Measurements from ENCODE around the gene SLC9C2. TPM values are rescaled to one million over a fixed set of nuclear protein-coding genes. Genes with fewer than 3 reads are reported as not detected.

Gene SLC9C2
- total RNA-seq, 4 donors from 2014 or later = 0.21 TPM; not detected in 3

DNA sequence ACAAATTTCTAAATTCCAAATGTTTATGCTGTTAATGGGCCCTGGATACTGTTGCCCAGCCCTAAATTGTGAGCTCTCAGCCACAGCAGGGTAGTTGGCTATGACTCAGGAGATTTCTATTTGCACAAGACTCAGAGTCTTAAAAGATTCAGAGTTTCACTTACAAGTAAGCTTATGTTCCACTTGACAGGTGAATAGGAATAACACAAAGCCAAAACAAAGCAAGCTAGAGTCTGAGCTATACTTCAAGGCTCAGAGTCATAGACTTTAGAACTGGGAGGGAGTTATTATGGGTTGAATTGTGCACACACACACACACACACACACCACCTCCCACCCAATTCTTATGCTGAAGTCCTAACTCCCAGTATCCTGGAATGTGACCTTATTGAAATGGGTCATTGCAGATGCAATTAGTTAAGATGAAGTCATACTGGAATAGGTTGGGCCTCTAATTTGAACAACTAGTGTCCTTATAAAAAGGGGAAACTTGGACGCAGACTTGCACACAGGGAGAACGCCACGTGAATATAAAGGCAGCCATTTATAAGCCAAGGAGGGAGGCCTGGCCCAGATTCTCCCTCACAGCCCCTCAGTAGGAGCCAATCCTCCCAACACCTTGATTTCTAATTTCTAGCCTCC lies 95.5 kb downstream of the SLC9C2 start:
- 50 to 61% methylated on average over 3 of the region's 3 CpGs for WGBS, 2 donors

DNA sequence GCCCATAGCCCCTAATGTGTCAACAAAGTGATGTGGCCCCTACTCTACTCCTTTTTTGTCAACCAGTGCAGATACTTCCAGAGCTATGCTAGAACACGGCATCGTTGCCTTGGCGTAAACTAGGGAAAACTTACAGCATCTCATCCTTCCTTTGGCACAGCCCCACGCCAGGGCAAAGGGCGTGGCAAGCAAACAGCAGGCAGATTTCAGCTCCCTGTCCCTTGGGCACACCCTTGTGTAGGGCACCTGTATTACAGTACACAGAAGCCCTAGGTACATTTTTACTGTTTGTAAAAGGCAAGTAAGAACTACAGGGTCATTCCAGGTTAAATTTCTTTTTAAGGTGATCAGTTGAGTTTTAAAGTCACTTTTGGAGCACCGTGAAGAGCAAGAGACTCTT lies 96.4 kb downstream of the SLC9C2 start:
- H3K4me1 ChIP-seq = no peaks in the 10 kb centered on the region
- no peak for TF ChIP-seq EP300 (IDR thresholded peaks at IDR 0.05)
- TF ChIP-seq, protein P1, sequence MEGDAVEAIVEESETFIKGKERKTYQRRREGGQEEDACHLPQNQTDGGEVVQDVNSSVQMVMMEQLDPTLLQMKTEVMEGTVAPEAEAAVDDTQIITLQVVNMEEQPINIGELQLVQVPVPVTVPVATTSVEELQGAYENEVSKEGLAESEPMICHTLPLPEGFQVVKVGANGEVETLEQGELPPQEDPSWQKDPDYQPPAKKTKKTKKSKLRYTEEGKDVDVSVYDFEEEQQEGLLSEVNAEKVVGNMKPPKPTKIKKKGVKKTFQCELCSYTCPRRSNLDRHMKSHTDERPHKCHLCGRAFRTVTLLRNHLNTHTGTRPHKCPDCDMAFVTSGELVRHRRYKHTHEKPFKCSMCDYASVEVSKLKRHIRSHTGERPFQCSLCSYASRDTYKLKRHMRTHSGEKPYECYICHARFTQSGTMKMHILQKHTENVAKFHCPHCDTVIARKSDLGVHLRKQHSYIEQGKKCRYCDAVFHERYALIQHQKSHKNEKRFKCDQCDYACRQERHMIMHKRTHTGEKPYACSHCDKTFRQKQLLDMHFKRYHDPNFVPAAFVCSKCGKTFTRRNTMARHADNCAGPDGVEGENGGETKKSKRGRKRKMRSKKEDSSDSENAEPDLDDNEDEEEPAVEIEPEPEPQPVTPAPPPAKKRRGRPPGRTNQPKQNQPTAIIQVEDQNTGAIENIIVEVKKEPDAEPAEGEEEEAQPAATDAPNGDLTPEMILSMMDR (IDR thresholded peaks at IDR 0.05) = no peak
- no peak for TF ChIP-seq POLR2A (IDR thresholded peaks at IDR 0.05)
- no peak for DNase-seq (ENCODE audit: low spot score in 2 of 2)
- H3K36me3 ChIP-seq = no peaks in the 10 kb centered on the region
- no peak overlapping the region for H3K4me3 ChIP-seq
- WGBS, 2 donors = 94 to 96% methylated on average over 6 of the region's 6 CpGs
- no peaks in the 10 kb centered on the region for H3K27me3 ChIP-seq
- no peaks in the 10 kb centered on the region for H3K9me3 ChIP-seq
- no peak overlapping the region for H3K27ac ChIP-seq

More for the DNA sequence above, 95.5 kb downstream of the SLC9C2 start:
- H3K27me3 ChIP-seq = no peaks in the 10 kb centered on the region
- DNase-seq (ENCODE audit: low spot score in 2 of 2) = no peak
- H3K9me3 ChIP-seq = no peaks in the 10 kb centered on the region
- no peaks in the 10 kb centered on the region for H3K4me1 ChIP-seq
- no peaks in the 10 kb centered on the region for H3K36me3 ChIP-seq
- no peak overlapping the region for H3K27ac ChIP-seq
- H3K4me3 ChIP-seq = no peak overlapping the region
- TF ChIP-seq EP300 (IDR thresholded peaks at IDR 0.05) = no peak

DNA sequence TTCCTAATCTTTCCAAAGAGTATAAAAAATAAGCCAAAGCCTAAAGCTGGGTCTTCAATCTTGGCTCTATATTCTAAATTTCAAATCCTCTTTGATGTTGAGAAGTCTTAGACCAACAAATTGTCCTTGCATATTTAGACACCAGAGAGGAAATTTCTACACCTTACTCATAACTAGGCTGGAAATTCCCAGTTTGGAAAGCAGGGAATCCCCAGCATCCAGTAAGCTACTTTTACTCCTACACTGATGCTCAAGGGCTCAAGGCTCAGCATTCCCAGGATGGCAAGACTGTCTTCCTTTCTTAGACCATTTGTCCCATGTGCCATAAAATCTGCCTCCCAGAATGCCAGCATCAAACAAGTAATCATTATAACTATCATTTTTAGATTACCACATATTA lies 97.5 kb downstream of the SLC9C2 start:
- H3K36me3 ChIP-seq = no peaks in the 10 kb centered on the region
- H3K4me3 ChIP-seq = no peak overlapping the region
- no peak for DNase-seq (ENCODE audit: low spot score in 2 of 2)
- H3K4me1 ChIP-seq = no peaks in the 10 kb centered on the region
- H3K9me3 ChIP-seq = no peaks in the 10 kb centered on the region
- no peaks in the 10 kb centered on the region for H3K27me3 ChIP-seq
- H3K27ac ChIP-seq = no peak overlapping the region
- TF ChIP-seq POLR2A (IDR thresholded peaks at IDR 0.05) (no peak), EP300 (IDR thresholded peaks at IDR 0.05) (no peak)
- TF ChIP-seq, protein P1 (IDR thresholded peaks at IDR 0.05) = no peak

DNA sequence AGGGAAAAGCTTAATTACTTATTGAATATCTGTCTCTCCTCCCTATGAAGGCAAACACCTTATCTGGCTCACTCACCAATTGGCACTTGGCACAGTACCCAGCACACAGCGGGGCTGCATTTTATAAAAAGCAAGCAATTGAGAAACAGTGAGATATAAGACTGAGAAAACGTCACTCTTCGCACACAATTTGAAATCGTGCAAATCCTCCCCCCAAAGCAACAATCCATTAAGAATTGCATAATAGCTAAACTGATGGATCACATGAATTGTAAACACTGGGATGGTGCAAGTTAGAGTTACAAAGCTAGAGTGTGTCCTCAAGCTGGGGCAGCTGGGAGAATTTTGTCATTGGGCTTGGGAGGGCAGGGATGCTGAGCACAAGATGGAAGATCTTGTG lies 98.6 kb downstream of the SLC9C2 start:
- Histone ChIP-seq H3K27ac (no peak overlapping the region), H3K4me3 (no peak overlapping the region), H3K9me3 (no peaks in the 10 kb centered on the region), H3K27me3 (no peaks in the 10 kb centered on the region), H3K36me3 (peaks cover 0 to 8% (median 0%) of the 10 kb centered on the region in 3 donors), H3K4me1 (no peaks in the 10 kb centered on the region)
- no peak for DNase-seq (ENCODE audit: low spot score in 2 of 2)
- WGBS, 2 donors = 92 to 95% methylated on average over 4 of the region's 4 CpGs
- TF ChIP-seq, protein P1 (IDR thresholded peaks at IDR 0.05) = no peak
- TF ChIP-seq POLR2A (IDR thresholded peaks at IDR 0.05) = no peak
- no peak for TF ChIP-seq EP300 (IDR thresholded peaks at IDR 0.05)

DNA sequence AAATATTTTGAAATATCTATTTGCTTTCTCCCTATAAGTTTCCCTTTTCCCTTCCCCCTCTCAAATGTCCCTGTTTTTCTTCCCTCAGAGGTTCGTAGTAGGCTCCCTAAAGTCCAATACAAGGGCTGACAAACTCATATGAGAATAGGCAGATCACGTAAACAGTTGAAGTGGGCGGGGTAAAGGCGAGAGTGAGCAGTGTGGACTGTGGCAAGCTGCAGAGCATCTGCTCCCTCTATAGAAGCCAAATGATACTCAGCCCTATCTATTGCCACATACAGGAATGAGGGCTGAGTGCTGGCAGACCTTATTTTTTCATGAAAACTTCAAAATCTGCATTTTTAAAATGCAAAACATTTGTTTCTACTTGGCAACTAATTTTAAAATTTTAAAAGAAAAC lies 99.5 kb downstream of the SLC9C2 start:
- Histone ChIP-seq H3K27me3 (no peaks in the 10 kb centered on the region), H3K36me3 (peaks cover 0 to 9% (median 0%) of the 10 kb centered on the region in 3 donors), H3K4me1 (no peaks in the 10 kb centered on the region), H3K27ac (no peak overlapping the region), H3K4me3 (no peak overlapping the region), H3K9me3 (no peaks in the 10 kb centered on the region)
- WGBS, 2 donors = 39 to 43% methylated on average over 4 of the region's 4 CpGs
- no peak for DNase-seq (ENCODE audit: low spot score in 2 of 2)
- TF ChIP-seq EP300 (IDR thresholded peaks at IDR 0.05) = no peak
- TF ChIP-seq, protein P1 (IDR thresholded peaks at IDR 0.05) = no peak
- no peak for TF ChIP-seq POLR2A (IDR thresholded peaks at IDR 0.05)
